HG03460 (cell line): ENCODE data around the gene PHF3.

Experiments
- ATAC-seq: cut with Tn5 transposase; IDR thresholded peaks from one replicate; pipeline ENCODE4 v1.9.1; 2021; ENCODE audit not compliant: unreplicated experiment

PHF3 gene

DNA sequence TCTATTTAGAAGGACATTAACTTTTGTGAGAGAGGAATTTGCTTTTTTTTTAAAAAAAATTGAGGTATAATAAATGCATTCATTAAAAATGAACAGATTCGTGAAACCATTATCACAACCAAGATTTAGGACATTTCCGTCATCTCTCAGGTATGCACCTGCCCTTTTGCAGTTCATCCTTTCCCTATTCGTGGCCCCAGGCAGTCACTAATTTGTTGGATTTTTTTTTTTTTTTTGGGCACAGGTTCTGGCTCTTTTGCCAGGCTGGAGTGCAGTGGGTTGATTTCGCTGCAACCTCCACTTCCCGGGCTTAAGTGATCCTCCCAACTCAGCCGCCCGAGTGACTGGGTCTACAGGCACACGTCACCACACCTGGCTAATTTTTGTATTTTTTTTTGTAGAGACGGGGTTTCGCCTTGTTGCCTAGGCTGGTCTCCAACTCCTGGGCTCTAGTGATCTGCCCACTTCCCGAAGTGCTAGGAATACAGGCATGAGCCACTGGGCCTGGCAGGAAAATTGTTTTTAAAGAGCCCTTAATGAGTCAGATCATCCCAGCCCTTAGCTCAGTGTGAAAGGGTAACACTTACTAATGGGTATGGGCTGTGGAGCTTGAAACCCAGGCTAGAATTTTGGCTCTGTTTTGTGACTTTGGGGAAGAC, 9.2 kb downstream of the PHF3 start:
- ATAC-seq, result no peak

GRCh38 chr6:63649269-63649668, 13.7 kb downstream of the PHF3 start:
- no peak for ATAC-seq

- no peak for ATAC-seq
Measured at GRCh38 chr6:63649847-63650265, 14.3 kb downstream of the PHF3 start.

DNA sequence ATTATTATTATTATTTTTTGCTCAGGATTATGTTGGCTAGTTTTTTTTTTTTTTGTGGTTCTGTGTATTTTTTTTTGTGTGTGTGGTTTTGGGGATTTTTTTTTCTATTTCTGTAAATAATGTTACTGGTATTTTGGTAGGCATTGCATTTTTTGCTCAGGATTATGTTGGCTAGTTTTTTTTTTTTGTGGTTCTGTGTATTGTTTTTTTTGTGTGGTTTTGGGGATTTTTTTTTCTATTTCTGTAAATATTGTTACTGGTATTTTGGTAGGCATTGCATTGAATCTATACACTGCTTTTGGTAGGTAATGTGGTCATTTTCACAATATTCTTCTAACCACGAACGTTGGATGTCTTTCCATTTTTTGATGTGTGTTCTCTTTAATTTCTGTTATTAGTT, 17.4 kb downstream of the PHF3 start:
- no peak for ATAC-seq

- no peak for ATAC-seq
Measured at GRCh38 chr6:63660757-63661156, 25.2 kb downstream of the PHF3 start.

DNA sequence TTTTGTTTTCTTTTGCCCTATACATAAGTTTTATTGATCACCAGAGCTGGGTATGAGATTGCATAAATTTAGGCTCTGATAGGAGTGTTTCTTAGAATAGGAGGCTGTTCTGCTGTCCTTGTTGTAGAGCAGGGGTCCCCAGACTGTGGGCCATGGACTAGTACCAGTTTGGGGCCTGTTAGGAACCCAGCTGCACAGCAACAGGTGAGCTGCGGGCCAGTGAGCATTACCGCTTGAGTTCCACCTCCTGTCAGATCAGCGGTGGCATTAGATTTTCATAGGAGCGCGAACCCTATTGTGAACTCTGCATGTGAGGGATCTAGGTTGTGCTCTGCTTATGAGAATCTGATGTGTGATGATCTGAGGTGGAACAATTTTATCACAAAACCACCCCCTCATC, 26.2 kb downstream of the PHF3 start:
- no peak for ATAC-seq

DNA sequence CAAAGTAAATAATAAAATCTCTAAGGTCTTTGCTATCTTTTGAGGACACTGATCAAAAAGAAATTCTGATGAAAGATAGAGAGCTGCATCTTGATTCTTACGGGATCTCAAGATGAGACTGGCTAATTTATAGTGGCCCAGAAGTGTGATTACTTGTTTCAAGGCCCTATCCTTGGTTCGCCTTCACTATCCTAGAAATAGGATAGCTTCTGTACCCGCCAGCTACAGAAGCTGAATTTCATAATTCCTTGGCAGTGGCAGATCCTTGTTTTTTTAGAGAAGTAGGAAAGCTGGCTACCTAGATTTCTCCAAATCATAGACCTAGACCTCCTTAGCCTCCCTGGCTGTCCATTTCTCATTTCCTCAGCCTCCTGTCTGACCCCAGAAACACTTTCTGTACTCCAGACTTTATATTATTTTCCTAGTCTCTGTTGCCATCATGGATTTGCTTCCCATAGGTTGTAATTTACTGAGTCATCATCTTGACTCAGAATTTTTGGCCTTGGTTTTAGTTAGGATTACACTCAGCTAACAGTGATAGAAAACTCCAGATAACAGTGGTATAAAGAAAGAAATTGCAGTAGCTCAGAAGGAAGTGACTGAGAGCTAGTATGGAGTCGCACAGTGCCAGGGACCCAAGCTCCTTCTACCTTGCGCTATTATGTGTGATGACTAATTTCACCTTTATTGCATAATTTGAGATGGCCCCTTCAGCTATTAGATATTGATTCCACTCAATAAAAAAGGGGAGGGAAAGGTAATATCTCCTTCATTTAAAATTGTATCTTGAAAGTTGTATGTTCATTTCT, 27.7 kb downstream of the PHF3 start:
- no peak for ATAC-seq

GRCh38 chr6:63663956-63664281, 28.3 kb downstream of the PHF3 start:
- ATAC-seq, result no peak

GRCh38 chr6:63671098-63671754, 35.6 kb downstream of the PHF3 start:
- ATAC-seq, result no peak

GRCh38 chr6:63672582-63673129, 37.1 kb downstream of the PHF3 start:
- no peak for ATAC-seq

- no peak for ATAC-seq
Measured at GRCh38 chr6:63673692-63674091, 38.1 kb downstream of the PHF3 start.

- no peak for ATAC-seq
Measured at GRCh38 chr6:63674635-63675034, 39.0 kb downstream of the PHF3 start.

GRCh38 chr6:63675138-63675537, 39.5 kb downstream of the PHF3 start:
- ATAC-seq, result no peak

GRCh38 chr6:63676412-63677114, 41.0 kb downstream of the PHF3 start:
- ATAC-seq, result no peak

- ATAC-seq, result no peak
Measured at GRCh38 chr6:63677282-63677681, 41.7 kb downstream of the PHF3 start.

DNA sequence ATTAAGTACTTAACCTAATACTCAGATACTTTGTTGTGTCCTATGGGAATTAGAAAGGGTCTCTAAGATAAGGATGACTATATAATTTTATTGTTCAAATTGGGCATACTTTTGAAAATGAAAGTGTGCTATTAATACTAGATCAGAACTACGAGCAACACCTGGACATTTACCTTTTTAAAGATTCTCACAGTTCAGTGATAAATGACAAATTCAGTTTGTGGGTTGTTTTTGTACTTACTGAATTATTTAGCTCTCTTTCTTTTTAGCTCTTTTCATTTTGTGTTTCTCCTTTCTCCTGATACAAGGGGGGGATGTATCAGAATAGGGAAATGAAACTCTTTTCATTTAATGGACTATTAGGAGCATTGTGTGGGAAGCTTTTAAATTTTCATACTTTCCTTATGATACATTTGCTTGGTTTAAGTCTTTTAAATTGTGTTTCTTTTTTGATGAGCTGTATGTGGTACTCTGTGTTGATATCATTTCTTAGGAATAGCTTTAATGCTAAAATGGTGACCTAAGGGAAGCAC, 47.5 kb downstream of the PHF3 start:
- ATAC-seq, result no peak

GRCh38 chr6:63685446-63686379, 50.1 kb downstream of the PHF3 start:
- ATAC-seq, result peak; percentile 77

DNA sequence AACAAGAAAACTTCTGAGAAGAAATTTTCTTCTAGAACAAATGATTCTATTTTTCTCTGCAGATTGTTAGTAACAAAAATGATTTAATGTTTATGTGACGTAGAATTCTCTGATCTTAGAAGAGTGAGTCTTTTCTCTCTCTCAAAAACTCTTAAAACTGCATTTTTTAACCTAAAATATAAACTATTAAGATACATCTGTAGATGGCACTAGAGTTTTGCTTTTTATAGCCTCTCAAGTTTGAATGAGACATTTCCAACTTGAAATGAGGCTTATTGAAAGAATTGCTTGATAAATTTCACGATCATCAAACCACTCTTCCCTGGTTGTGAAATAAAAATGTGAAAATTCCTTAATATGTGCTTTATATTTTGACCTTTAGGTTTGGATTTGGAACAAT, 53.8 kb downstream of the PHF3 start:
- ATAC-seq, result no peak

DNA sequence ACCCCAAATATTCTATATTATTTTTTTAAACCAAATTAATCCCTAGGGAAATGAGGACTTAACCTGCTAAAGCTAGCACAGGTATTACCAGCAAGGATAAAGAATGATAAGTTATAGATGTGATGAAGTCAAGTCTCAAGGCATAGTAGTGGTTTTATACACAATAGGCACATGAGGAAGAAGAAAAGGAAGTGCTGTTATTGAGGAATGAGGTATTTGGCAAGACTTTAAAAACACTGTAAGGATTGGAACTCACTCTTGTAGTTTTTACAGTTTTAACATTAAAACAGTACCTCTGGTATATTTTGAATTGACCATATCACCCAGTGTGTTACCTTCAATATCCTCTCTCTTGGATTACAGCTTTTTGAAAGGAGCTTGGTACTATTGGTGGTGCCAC, 54.6 kb downstream of the PHF3 start:
- ATAC-seq, result no peak

- ATAC-seq, result no peak
Measured at GRCh38 chr6:63705707-63706106, 70.1 kb downstream of the PHF3 start.
